ENCODE results near the gene RABGEF1.
"Not testable (repeated sequence)": the region's sequence is repeated elsewhere in the genome, so short reads cannot be mapped to it uniquely, and the experiment has no call there.

RABGEF1 gene

GRCh38 chr7:66740302-66740979 lies at the start of gene RABGEF1:
TSS of gene RABGEF1 (plus strand) at chr7:66740733. CDS start at chr7:66771900, 31,167 bp downstream.
- H3K4me3 ChIP-seq (ENCODE audit: low read length), result peak within 1 kb of the TSS; percentile 95
- H2AFZ ChIP-seq (ENCODE audit: low read depth, low read length), result peak within 1 kb of the TSS; percentile 71
- peaks cover 21% of the 10 kb centered on the region for H3K4me1 ChIP-seq (ENCODE audit: insufficient read depth, low read length)
- peaks cover 9% of the 10 kb centered on the region for H3K36me3 ChIP-seq (ENCODE audit: insufficient read depth, low read length)
- no peaks in the 10 kb centered on the region for H3K27me3 ChIP-seq (ENCODE audit: insufficient read depth, low read length)
- H3K9me3 ChIP-seq (ENCODE audit: low read length), result peaks cover 12% of the 10 kb centered on the region

- Histone ChIP-seq H3K9me3 (ENCODE audit: low read length) (no peaks in the 10 kb centered on the region), H3K36me3 (ENCODE audit: insufficient read depth, low read length) (peaks cover 4% of the 10 kb centered on the region), H3K27me3 (ENCODE audit: insufficient read depth, low read length) (no peaks in the 10 kb centered on the region), H2AFZ (ENCODE audit: low read depth, low read length) (no peak overlapping the region), H3K4me3 (ENCODE audit: low read length) (no peak overlapping the region), H3K4me1 (ENCODE audit: insufficient read depth, low read length) (no peaks in the 10 kb centered on the region)
These were observed 47.2 kb upstream of the RABGEF1 start for GRCh38 chr7:66693331-66693730.

GRCh38 chr7:66694286-66694685 lies 46.2 kb upstream of the RABGEF1 start:
- Histone ChIP-seq H3K27me3 (ENCODE audit: insufficient read depth, low read length) (no peaks in the 10 kb centered on the region), H2AFZ (ENCODE audit: low read depth, low read length) (no peak overlapping the region), H3K36me3 (ENCODE audit: insufficient read depth, low read length) (peaks cover 4% of the 10 kb centered on the region), H3K4me1 (ENCODE audit: insufficient read depth, low read length) (no peaks in the 10 kb centered on the region), H3K9me3 (ENCODE audit: low read length) (no peaks in the 10 kb centered on the region), H3K4me3 (ENCODE audit: low read length) (no peak overlapping the region)

GRCh38 chr7:66695417-66695816 lies 45.1 kb upstream of the RABGEF1 start:
- H3K27me3 ChIP-seq (ENCODE audit: insufficient read depth, low read length); H3K9me3 ChIP-seq (ENCODE audit: low read length); H3K4me1 ChIP-seq (ENCODE audit: insufficient read depth, low read length); H3K36me3 ChIP-seq (ENCODE audit: insufficient read depth, low read length); H3K4me3 ChIP-seq (ENCODE audit: low read length); H2AFZ ChIP-seq (ENCODE audit: low read depth, low read length): not testable (repeated sequence)

GRCh38 chr7:66696134-66696533 lies 44.4 kb upstream of the RABGEF1 start:
- not testable (repeated sequence) for H2AFZ ChIP-seq (ENCODE audit: low read depth, low read length); H3K9me3 ChIP-seq (ENCODE audit: low read length); H3K4me1 ChIP-seq (ENCODE audit: insufficient read depth, low read length); H3K4me3 ChIP-seq (ENCODE audit: low read length); H3K36me3 ChIP-seq (ENCODE audit: insufficient read depth, low read length); H3K27me3 ChIP-seq (ENCODE audit: insufficient read depth, low read length)

GRCh38 chr7:66696774-66697191 lies 43.8 kb upstream of the RABGEF1 start:
- Histone ChIP-seq H3K4me3 (ENCODE audit: low read length) (no peak overlapping the region), H2AFZ (ENCODE audit: low read depth, low read length) (no peak overlapping the region)

GRCh38 chr7:66697449-66698438 lies 42.8 kb upstream of the RABGEF1 start:
- Histone ChIP-seq H3K4me3 (ENCODE audit: low read length) (no peak overlapping the region), H3K4me1 (ENCODE audit: insufficient read depth, low read length) (no peaks in the 10 kb centered on the region), H3K36me3 (ENCODE audit: insufficient read depth, low read length) (peaks cover 4% of the 10 kb centered on the region), H3K9me3 (ENCODE audit: low read length) (no peaks in the 10 kb centered on the region), H3K27me3 (ENCODE audit: insufficient read depth, low read length) (no peaks in the 10 kb centered on the region), H2AFZ (ENCODE audit: low read depth, low read length) (no peak overlapping the region)

More at GRCh38 chr7:66696774-66697191, 43.8 kb upstream of the RABGEF1 start:
- H3K36me3 ChIP-seq (ENCODE audit: insufficient read depth, low read length), result peaks cover 4% of the 10 kb centered on the region
- no peaks in the 10 kb centered on the region for H3K9me3 ChIP-seq (ENCODE audit: low read length)
- no peaks in the 10 kb centered on the region for H3K4me1 ChIP-seq (ENCODE audit: insufficient read depth, low read length)
- H3K27me3 ChIP-seq (ENCODE audit: insufficient read depth, low read length), result no peaks in the 10 kb centered on the region

GRCh38 chr7:66698652-66699205 lies 41.8 kb upstream of the RABGEF1 start:
- Histone ChIP-seq H3K9me3 (ENCODE audit: low read length) (no peaks in the 10 kb centered on the region), H3K27me3 (ENCODE audit: insufficient read depth, low read length) (no peaks in the 10 kb centered on the region), H2AFZ (ENCODE audit: low read depth, low read length) (no peak overlapping the region), H3K4me1 (ENCODE audit: insufficient read depth, low read length) (no peaks in the 10 kb centered on the region), H3K4me3 (ENCODE audit: low read length) (no peak overlapping the region), H3K36me3 (ENCODE audit: insufficient read depth, low read length) (no peaks in the 10 kb centered on the region)

GRCh38 chr7:66699998-66700397 lies 40.5 kb upstream of the RABGEF1 start:
- Histone ChIP-seq H3K27me3 (ENCODE audit: insufficient read depth, low read length) (no peaks in the 10 kb centered on the region), H3K9me3 (ENCODE audit: low read length) (no peaks in the 10 kb centered on the region)

GRCh38 chr7:66700633-66701131 lies 39.9 kb upstream of the RABGEF1 start:
- no peaks in the 10 kb centered on the region for H3K4me1 ChIP-seq (ENCODE audit: insufficient read depth, low read length)
- no peaks in the 10 kb centered on the region for H3K36me3 ChIP-seq (ENCODE audit: insufficient read depth, low read length)
- no peak overlapping the region for H3K4me3 ChIP-seq (ENCODE audit: low read length)
- no peaks in the 10 kb centered on the region for H3K9me3 ChIP-seq (ENCODE audit: low read length)
- no peak overlapping the region for H2AFZ ChIP-seq (ENCODE audit: low read depth, low read length)
- H3K27me3 ChIP-seq (ENCODE audit: insufficient read depth, low read length), result no peaks in the 10 kb centered on the region

More at GRCh38 chr7:66699998-66700397, 40.5 kb upstream of the RABGEF1 start:
- H3K4me1 ChIP-seq (ENCODE audit: insufficient read depth, low read length), result no peaks in the 10 kb centered on the region
- H3K4me3 ChIP-seq (ENCODE audit: low read length), result no peak overlapping the region
- no peaks in the 10 kb centered on the region for H3K36me3 ChIP-seq (ENCODE audit: insufficient read depth, low read length)
- no peak overlapping the region for H2AFZ ChIP-seq (ENCODE audit: low read depth, low read length)

- no peaks in the 10 kb centered on the region for H3K27me3 ChIP-seq (ENCODE audit: insufficient read depth, low read length)
- H3K36me3 ChIP-seq (ENCODE audit: insufficient read depth, low read length), result peaks cover 8% of the 10 kb centered on the region
- no peaks in the 10 kb centered on the region for H3K4me1 ChIP-seq (ENCODE audit: insufficient read depth, low read length)
- H3K9me3 ChIP-seq (ENCODE audit: low read length), result no peaks in the 10 kb centered on the region
- H3K4me3 ChIP-seq (ENCODE audit: low read length), result no peak overlapping the region
- no peak overlapping the region for H2AFZ ChIP-seq (ENCODE audit: low read depth, low read length)
These were observed 32.7 kb upstream of the RABGEF1 start for GRCh38 chr7:66707825-66708224.

GRCh38 chr7:66710752-66711151 lies 29.8 kb upstream of the RABGEF1 start:
- not testable (repeated sequence) for H3K4me1 ChIP-seq (ENCODE audit: insufficient read depth, low read length); H3K4me3 ChIP-seq (ENCODE audit: low read length); H3K9me3 ChIP-seq (ENCODE audit: low read length); H3K27me3 ChIP-seq (ENCODE audit: insufficient read depth, low read length); H2AFZ ChIP-seq (ENCODE audit: low read depth, low read length)
- H3K36me3 ChIP-seq (ENCODE audit: insufficient read depth, low read length), result peaks cover 24% of the 10 kb centered on the region

- H3K27me3 ChIP-seq (ENCODE audit: insufficient read depth, low read length), result no peaks in the 10 kb centered on the region
- H2AFZ ChIP-seq (ENCODE audit: low read depth, low read length), result no peak overlapping the region
- peaks cover 24% of the 10 kb centered on the region for H3K36me3 ChIP-seq (ENCODE audit: insufficient read depth, low read length)
- H3K4me1 ChIP-seq (ENCODE audit: insufficient read depth, low read length), result no peaks in the 10 kb centered on the region
- peaks cover 4% of the 10 kb centered on the region for H3K9me3 ChIP-seq (ENCODE audit: low read length)
- H3K4me3 ChIP-seq (ENCODE audit: low read length), result no peak overlapping the region
These were observed 26.8 kb upstream of the RABGEF1 start for GRCh38 chr7:66713687-66714086.
